OCI-LY1 (cell line): ENCODE measurements around the gene METTL2A.

Source experiments
- EZH2 ChIP-seq: fragments of 200-600 bp; sonication (generic), shearing (Covaris generic); IDR thresholded peaks from 2 replicates; pipeline ENCODE4 v1.8.0; 2017; ENCODE audit warnings: borderline replicate concordance, mixed run types, mild to moderate bottlenecking, antibody characterized with exemption, low read length, moderate library complexity, mixed read lengths
- TF ChIP-seq, protein P1 (sequence below): fragments of 200-600 bp; sonication (generic), shearing (Covaris generic); IDR thresholded peaks from 2 replicates; pipeline ENCODE4 v1.5.1; 2017; ENCODE audit warnings: mild to moderate bottlenecking, antibody characterized with exemption, low read length, moderate library complexity, mixed read lengths

DNA sequence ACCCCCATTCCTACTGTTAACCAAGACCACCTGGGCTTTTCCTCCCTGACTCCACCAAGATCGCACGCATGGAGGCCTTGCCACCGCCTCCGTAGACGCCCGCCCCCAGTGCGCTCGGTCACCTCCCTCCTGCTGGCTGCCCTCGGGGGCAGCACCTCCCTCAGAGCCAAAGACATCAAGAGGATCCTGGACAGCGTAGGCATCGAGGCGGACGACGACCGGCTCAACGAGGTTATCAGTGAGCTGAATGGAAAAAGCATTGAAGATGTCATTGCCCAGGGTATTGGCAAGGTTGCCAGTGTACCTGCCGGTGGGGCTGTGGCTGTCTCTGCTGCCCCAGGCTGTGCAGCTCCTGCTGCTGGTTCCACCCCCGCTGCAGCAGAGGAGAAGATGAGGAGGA lies 42.1 kb upstream of the METTL2A start:
- TF ChIP-seq, protein P1, sequence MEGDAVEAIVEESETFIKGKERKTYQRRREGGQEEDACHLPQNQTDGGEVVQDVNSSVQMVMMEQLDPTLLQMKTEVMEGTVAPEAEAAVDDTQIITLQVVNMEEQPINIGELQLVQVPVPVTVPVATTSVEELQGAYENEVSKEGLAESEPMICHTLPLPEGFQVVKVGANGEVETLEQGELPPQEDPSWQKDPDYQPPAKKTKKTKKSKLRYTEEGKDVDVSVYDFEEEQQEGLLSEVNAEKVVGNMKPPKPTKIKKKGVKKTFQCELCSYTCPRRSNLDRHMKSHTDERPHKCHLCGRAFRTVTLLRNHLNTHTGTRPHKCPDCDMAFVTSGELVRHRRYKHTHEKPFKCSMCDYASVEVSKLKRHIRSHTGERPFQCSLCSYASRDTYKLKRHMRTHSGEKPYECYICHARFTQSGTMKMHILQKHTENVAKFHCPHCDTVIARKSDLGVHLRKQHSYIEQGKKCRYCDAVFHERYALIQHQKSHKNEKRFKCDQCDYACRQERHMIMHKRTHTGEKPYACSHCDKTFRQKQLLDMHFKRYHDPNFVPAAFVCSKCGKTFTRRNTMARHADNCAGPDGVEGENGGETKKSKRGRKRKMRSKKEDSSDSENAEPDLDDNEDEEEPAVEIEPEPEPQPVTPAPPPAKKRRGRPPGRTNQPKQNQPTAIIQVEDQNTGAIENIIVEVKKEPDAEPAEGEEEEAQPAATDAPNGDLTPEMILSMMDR = no peak
- TF ChIP-seq EZH2 = no peak
